Kidney epithelial cell (primary cell): ENCODE measurements around the gene KLHL25. TPM values are rescaled to one million over a fixed set of nuclear protein-coding genes. Genes with fewer than 3 reads are reported as not detected.

Experiments
- DNase-seq: peaks from one replicate; pipeline ENCODE4 v3.0.0-alpha.2; 2010; ENCODE audit warnings: low read depth
- H3K27me3 ChIP-seq: 2 replicates; pipeline ENCODE4 v1.6.0; 2011; ENCODE audit warnings: low read length; ENCODE audit not compliant: control insufficient read depth, insufficient read depth
- H3K36me3 ChIP-seq: 2 replicates; pipeline ENCODE4 v1.5.1; 2011; ENCODE audit warnings: low read length; ENCODE audit not compliant: control insufficient read depth, insufficient read depth
- H3K4me3 ChIP-seq: 2 replicates; pipeline ENCODE4 v1.5.1; 2011; ENCODE audit warnings: low read depth, mild to moderate bottlenecking, control low read depth, low read length
- total RNA-seq: library from RNA; depleted of rRNA; stranded (reverse); fragments of >200 nt; gene quantifications from 2 replicates; pipeline ENCODE4 v1.2.3, GENCODE V29; 2015
- TF ChIP-seq, protein P1 (sequence below): IDR thresholded peaks from 2 replicates; pipeline ENCODE4 v1.5.1; 2011; ENCODE audit warnings: mild to moderate bottlenecking, moderate library complexity, low read length, control low read depth, inconsistent platforms; ENCODE audit not compliant: insufficient read depth, poor library complexity, severe bottlenecking

The KLHL25 gene
- total RNA-seq, 1 donor from 2014 or later: 14.8 TPM

DNA sequence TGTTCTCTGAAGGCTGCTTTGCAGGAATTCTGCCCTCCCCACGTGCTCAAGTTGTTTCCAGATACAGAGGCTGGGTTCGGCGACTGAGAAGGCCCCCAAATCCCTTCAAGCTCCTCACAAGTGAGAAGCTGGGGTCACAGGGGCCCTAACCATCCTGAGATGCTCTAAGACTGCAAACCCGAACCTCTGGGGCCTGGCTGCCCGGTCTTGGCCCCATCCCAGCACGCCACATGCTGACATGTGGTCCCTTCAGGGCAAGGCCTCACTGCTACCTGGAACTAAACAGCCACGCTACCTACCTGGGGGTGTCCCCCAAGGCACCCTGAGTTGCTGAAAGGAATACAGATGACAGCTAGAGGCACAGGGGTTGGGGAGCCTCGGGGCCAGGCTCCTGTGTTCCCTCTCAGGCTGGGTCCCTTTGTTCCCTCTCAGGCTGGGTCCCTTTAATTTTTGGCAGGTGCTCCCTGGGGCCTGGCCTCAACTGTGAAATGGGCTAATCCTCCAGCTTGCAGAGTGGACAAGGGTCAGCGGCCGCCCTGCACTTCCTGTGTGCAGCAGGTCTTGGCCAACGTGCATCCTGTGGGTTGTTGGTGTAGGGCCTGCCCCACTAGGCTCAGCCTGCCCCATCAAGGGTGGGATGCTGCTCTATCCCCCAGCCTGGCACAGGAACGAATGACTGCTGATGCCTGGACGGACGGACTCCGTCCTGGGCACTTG is 32.5 kb downstream of the KLHL25 start:
- no peak for DNase-seq
- H3K27me3 ChIP-seq: no peaks in the 10 kb centered on the region
- TF ChIP-seq, protein P1, sequence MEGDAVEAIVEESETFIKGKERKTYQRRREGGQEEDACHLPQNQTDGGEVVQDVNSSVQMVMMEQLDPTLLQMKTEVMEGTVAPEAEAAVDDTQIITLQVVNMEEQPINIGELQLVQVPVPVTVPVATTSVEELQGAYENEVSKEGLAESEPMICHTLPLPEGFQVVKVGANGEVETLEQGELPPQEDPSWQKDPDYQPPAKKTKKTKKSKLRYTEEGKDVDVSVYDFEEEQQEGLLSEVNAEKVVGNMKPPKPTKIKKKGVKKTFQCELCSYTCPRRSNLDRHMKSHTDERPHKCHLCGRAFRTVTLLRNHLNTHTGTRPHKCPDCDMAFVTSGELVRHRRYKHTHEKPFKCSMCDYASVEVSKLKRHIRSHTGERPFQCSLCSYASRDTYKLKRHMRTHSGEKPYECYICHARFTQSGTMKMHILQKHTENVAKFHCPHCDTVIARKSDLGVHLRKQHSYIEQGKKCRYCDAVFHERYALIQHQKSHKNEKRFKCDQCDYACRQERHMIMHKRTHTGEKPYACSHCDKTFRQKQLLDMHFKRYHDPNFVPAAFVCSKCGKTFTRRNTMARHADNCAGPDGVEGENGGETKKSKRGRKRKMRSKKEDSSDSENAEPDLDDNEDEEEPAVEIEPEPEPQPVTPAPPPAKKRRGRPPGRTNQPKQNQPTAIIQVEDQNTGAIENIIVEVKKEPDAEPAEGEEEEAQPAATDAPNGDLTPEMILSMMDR: no peak

DNA sequence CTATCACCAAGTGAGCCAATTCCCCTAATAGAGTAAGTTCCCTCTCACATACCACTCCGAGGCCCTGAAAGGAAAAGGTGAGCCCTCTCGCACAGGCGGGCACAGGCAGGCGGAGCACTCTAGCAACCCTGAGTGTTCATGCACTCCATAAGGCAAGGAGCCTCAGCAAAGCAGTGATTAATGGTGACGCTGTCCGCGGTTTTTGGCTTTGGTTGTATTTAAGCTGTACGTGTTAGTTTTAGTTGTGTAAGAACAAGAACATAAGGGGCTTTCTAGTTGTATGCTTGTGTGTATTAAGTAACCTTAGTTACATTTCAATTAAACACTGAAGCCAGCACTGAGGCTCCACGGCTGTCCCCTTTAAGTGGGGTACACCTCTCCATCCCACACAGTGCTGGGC is 33.1 kb downstream of the KLHL25 start:
- Histone ChIP-seq H3K36me3 (no peaks in the 10 kb centered on the region), H3K4me3 (no peak overlapping the region), H3K27me3 (no peaks in the 10 kb centered on the region)
- TF ChIP-seq, protein P1: no peak
- DNase-seq: no peak

More for the DNA sequence above, 32.5 kb downstream of the KLHL25 start:
- Histone ChIP-seq H3K4me3 (no peak overlapping the region), H3K36me3 (no peaks in the 10 kb centered on the region)

DNA sequence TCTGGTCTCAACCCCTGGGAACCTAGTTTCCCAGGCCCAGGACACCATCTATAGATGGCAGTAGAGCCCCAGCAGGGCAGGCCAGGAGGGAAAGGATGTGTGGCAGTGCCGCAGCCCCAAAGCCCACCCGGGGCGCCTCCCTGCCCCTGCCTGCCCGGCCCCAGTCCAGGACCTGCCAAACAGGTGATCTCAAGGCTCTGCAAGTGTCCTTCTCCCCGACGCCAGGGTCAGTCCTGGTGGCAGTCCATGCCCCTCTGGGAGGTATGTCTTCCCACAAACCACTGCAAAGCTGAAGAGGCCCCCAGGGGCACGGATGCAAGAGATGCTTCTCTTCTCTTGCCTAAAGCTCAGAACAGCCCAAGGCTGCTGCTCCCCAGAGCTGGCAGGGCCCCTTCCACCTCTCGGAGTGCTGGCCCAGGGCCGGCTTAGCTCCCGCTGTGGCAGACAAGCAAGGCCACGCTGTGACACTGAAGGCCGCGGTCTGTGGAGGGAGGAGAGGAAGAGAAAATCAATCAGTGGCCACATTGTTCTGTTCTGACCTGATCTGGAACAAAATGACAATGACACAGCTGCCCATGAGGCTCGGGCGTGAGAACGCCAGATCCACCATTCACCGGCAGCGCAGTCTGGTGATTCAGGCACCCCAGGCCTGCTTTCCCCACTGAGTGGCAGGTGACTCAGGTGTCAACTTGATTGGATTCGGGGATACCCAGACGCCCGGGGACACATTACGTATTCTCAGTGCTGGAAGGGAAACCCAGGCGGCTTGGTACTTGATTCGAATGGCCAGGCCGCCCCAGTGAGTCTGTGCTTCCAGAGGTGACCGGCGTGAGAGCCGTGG is 34.0 kb downstream of the KLHL25 start:
- Histone ChIP-seq H3K4me3 (no peak overlapping the region), H3K36me3 (no peaks in the 10 kb centered on the region), H3K27me3 (no peaks in the 10 kb centered on the region)
- TF ChIP-seq, protein P1: peak; percentile 24
- DNase-seq: no peak

DNA sequence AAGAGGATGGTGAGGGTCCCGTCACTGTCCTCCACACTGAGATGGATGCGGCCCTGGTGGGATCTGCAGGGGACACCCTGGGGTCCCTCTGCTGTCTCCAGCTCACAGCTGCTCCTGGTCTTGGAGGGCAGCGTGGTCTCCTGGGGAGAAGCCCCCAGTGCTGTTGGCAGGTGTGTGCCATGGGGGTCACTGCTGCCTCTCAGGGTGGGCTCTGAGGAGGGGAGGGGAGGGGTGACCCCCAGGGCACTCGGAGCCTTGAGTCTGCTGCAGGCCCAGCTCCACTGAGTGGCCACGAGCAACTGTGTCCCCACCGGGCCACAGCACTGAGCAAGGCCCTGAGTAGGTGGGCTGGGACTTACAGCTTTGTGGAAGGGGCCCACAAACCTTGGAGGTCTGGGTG is 34.7 kb downstream of the KLHL25 start:
- no peak for DNase-seq
- no peaks in the 10 kb centered on the region for H3K27me3 ChIP-seq

DNA sequence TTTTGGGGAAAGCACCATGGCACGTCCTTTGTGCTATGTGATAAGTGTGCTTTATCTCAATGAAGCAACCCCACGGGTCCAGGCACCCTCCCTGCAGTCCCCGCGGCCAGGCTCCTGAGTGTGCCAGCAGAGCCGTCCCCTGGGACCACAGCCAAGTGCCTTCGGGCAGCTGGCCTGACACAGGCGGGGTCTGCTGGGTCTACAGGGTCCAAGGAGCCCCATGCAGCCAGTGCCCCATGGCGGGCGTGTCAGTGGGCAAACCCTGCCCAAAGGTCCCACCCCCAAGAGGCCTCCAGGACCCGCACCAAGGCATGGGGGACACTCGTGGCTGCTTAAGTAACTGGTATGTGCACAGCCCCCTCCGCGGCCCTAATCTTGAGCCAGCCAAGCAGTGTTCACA is 35.3 kb downstream of the KLHL25 start:
- DNase-seq: no peak
- H3K4me3 ChIP-seq: no peak overlapping the region
- H3K36me3 ChIP-seq: no peaks in the 10 kb centered on the region
- TF ChIP-seq, protein P1: no peak
- H3K27me3 ChIP-seq: no peaks in the 10 kb centered on the region

More for the DNA sequence above, 34.7 kb downstream of the KLHL25 start:
- Histone ChIP-seq H3K4me3 (no peak overlapping the region), H3K36me3 (no peaks in the 10 kb centered on the region)
- TF ChIP-seq, protein P1: no peak
